Stimulated activated CD4-positive, alpha-beta T cell treated with anti-CD3 and anti-CD28 coated beads, Interleukin-2, amount 100 ng/mL, for 48 hours (primary cell): ENCODE results near the gene TJP3.

Source experiments
- DNase-seq, 2 donors: peaks; one replicate each; pipeline ENCODE4 v3.0.0-alpha.2; 2020

TJP3 gene

GRCh38 chr19:3716147-3716668 is 8.0 kb downstream of the TJP3 start:
- DNase-seq: no peak

GRCh38 chr19:3719868-3720267 is 11.7 kb downstream of the TJP3 start:
- DNase-seq: no peak

GRCh38 chr19:3720349-3720917 is 12.2 kb downstream of the TJP3 start:
- no peak for DNase-seq

- peak; percentile 88 to 95 for DNase-seq
These were observed 13.1 kb downstream of the TJP3 start for GRCh38 chr19:3721131-3721886.

GRCh38 chr19:3721887-3722442 is 13.8 kb downstream of the TJP3 start:
- no peak for DNase-seq

GRCh38 chr19:3722443-3723109 is 14.4 kb downstream of the TJP3 start:
- no peak for DNase-seq

GRCh38 chr19:3723110-3723488 is 14.9 kb downstream of the TJP3 start:
- DNase-seq: no peak

GRCh38 chr19:3723883-3724282 is 15.7 kb downstream of the TJP3 start:
- DNase-seq: no peak

- DNase-seq: no peak
These were observed 16.9 kb downstream of the TJP3 start for GRCh38 chr19:3725121-3725520.

- DNase-seq: no peak
These were observed 17.6 kb downstream of the TJP3 start for GRCh38 chr19:3725640-3726310.

- DNase-seq: no peak
These were observed 22.3 kb downstream of the TJP3 start for GRCh38 chr19:3730457-3730958.

- no peak for DNase-seq
These were observed 23.9 kb downstream of the TJP3 start for GRCh38 chr19:3732108-3732507.

GRCh38 chr19:3733549-3734309 is 25.5 kb downstream of the TJP3 start:
- DNase-seq: no peak

GRCh38 chr19:3734310-3734600 is 26.1 kb downstream of the TJP3 start:
- no peak for DNase-seq

GRCh38 chr19:3736106-3736724 is 28.0 kb downstream of the TJP3 start:
- DNase-seq: no peak

GRCh38 chr19:3737487-3738205 is 29.5 kb downstream of the TJP3 start:
- DNase-seq: no peak

GRCh38 chr19:3738477-3739220 is 30.5 kb downstream of the TJP3 start:
- no peak for DNase-seq

- no peak for DNase-seq
These were observed 32.2 kb downstream of the TJP3 start for GRCh38 chr19:3740431-3740830.

- no peak for DNase-seq
These were observed 35.3 kb downstream of the TJP3 start for GRCh38 chr19:3743486-3743885.

- DNase-seq: no peak
These were observed 37.3 kb downstream of the TJP3 start for GRCh38 chr19:3745363-3746045.
